Renal cortex interstitium (tissue), 11 donors: ENCODE results near the gene MGAM2. TPM values are rescaled to one million over a fixed set of nuclear protein-coding genes. Genes with fewer than 3 reads are reported as not detected.

ENCODE experiments used
- DNase-seq, 11 donors: peaks; one replicate each; pipeline ENCODE4 v3.0.0-alpha.2; 2013; ENCODE audit warnings: low read depth in 9 of 11, low spot score in 4 of 11; ENCODE audit errors: extremely low read depth in 1 of 11
- polyA plus RNA-seq, 3 donors: library from polyadenylated mRNA; unstranded; fragments of 120-200 nt; gene quantifications; one replicate each; pipeline ENCODE4 v1.2.1, GENCODE V29; 2013; ENCODE audit not compliant: insufficient read length in 3 of 3

The MGAM2 gene
- polyA plus RNA-seq, 3 donors, result 0.92 to 1.1 (median 0.98) TPM

- DNase-seq, result no peak
These were observed 47.4 kb downstream of the MGAM2 start for GRCh38 chr7:142158736-142159496.

GRCh38 chr7:142161921-142162320, 50.4 kb downstream of the MGAM2 start:
- no peak for DNase-seq

GRCh38 chr7:142168746-142169145, 57.2 kb downstream of the MGAM2 start:
- peak in 3 of 11 donors; percentile 1 to 6 (median 2) for DNase-seq

GRCh38 chr7:142172932-142173331, 61.4 kb downstream of the MGAM2 start:
- DNase-seq, result no peak

GRCh38 chr7:142174441-142174840, 62.9 kb downstream of the MGAM2 start:
- no peak for DNase-seq

- DNase-seq, result no peak
These were observed 64.1 kb downstream of the MGAM2 start for GRCh38 chr7:142175594-142175993.

GRCh38 chr7:142176901-142177300, 65.4 kb downstream of the MGAM2 start:
- no peak for DNase-seq

- no peak for DNase-seq
These were observed 66.4 kb downstream of the MGAM2 start for GRCh38 chr7:142177869-142178268.

- DNase-seq, result no peak
These were observed 68.9 kb downstream of the MGAM2 start for GRCh38 chr7:142180426-142180825.

- no peak for DNase-seq
These were observed 69.7 kb downstream of the MGAM2 start for GRCh38 chr7:142181211-142181610.

- DNase-seq, result no peak
These were observed 70.4 kb downstream of the MGAM2 start for GRCh38 chr7:142181966-142182365.

- DNase-seq, result no peak
These were observed 73.6 kb downstream of the MGAM2 start for GRCh38 chr7:142185069-142185468.

GRCh38 chr7:142185801-142186200, 74.3 kb downstream of the MGAM2 start:
- DNase-seq, result no peak

GRCh38 chr7:142188154-142188553, 76.6 kb downstream of the MGAM2 start:
- DNase-seq, result no peak

GRCh38 chr7:142188846-142189245, 77.3 kb downstream of the MGAM2 start:
- DNase-seq, result peak in 1 of 11 donors; percentile 0

- DNase-seq, result no peak
These were observed 82.7 kb downstream of the MGAM2 start for GRCh38 chr7:142194201-142194600.

GRCh38 chr7:142196066-142196840, 84.7 kb downstream of the MGAM2 start:
- no peak for DNase-seq

- no peak for DNase-seq
These were observed 88.7 kb downstream of the MGAM2 start for GRCh38 chr7:142200206-142200605.

GRCh38 chr7:142228537-142229104, 117.1 kb downstream of the MGAM2 start:
- DNase-seq, result no peak

GRCh38 chr7:142231716-142232115, 120.2 kb downstream of the MGAM2 start:
- peak in 1 of 11 donors; percentile 0 for DNase-seq
